Middle frontal gyrus (tissue), 1 donor: ENCODE results near the gene ROR2.

Source experiments
- DNase-seq: peaks from one replicate; pipeline ENCODE4 v3.0.0-alpha.2; 2015; ENCODE audit warnings: low spot score; ENCODE audit errors: extremely low spot score

Gene ROR2

DNA sequence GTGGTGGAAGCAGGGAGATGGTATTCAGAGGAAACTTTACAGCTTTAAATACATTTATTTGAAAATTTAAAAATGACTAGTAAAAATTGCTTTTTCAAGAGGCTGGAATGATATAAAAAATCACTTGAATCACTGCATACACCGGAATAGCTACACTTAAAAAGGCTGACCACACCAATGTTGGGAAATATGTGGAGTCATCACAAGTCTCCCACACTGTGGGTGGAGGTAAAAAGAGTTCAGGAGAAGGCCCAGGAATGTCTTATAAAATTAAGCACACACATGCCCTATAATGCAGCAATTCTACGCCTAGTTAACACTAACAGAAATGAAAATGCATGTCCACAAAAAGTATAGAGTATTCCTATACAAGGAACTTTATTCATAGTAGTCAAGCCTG is 198.1 kb downstream of the ROR2 start:
- DNase-seq, result no peak

- DNase-seq, result no peak
These were observed 199.7 kb downstream of the ROR2 start for GRCh38 chr9:91750343-91750742.

DNA sequence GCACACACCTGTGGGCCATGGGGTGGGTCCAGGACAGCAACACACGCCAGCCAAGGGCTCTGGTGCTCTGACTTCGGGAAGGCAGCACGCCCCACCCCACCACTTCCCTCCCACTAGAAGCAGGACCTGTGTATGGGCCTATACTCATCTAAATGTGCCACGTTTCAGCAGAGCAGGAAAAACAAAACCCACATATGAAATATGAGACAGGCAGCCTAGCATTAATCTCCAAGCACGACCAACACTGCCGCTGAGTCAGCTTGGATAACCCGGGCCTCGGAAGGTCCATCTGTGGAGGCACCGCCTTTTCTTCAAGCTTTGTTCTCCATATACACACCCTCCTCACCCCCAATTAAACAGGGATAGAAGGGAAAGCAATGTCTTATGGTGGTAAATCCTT is 203.1 kb downstream of the ROR2 start:
- DNase-seq, result no peak

GRCh38 chr9:91746357-91746756 is 203.7 kb downstream of the ROR2 start:
- no peak for DNase-seq

DNA sequence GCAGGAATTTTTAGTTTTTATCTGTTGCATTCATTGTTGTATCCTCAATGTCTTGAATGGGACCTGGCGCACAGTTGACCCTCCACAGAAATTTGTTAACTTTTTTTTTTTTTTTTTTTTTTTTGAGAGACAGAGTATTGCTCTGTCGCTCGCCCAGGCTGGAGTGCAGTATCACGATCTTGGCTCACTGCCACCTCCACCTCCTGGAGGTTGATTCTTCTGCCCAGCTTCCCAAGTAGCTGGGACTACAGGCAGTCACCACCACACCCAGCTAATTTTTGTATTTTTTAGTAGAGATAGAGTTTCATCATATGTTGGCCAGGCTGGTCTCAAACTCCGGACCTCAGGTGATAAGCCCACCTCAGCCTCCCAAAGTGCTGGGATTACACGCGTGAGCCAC is 205.9 kb downstream of the ROR2 start:
- DNase-seq, result no peak

GRCh38 chr9:91741522-91741921 is 208.5 kb downstream of the ROR2 start:
- DNase-seq, result no peak

- no peak for DNase-seq
These were observed 209.3 kb downstream of the ROR2 start for GRCh38 chr9:91740701-91741100.

DNA sequence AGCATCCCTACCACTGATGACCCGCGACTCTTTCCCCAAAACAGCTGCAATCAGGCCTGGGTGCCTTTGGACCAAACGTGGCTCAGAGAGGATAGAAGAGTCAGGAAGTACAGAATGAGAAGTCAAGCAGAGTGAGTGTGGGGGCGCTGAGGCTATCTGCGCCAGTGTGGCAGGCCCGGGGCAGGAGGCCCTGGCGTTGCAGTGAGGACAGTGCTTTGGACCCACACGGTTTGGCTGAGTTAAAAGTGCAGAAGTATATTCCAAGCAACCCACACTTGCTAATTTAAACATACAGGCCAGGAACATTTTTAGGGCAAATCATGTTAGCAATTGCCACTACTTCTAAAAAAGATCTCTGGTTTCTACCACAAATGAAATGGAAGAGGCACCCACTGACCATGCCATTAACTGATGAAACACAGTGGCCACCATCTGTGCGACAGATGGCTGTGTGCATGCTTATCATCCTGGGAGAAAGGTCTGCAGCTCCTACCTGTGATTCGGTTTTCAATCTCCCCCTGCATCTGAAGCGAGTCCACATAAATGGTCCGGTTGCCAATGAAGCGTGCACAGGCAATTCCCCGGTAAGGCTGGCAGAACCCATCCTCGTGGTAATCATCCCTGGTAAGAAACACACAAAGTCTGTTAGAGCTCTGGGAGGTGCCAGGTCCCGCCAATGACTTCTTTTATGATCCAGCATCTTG is 213.0 kb downstream of the ROR2 start:
- DNase-seq, result no peak

DNA sequence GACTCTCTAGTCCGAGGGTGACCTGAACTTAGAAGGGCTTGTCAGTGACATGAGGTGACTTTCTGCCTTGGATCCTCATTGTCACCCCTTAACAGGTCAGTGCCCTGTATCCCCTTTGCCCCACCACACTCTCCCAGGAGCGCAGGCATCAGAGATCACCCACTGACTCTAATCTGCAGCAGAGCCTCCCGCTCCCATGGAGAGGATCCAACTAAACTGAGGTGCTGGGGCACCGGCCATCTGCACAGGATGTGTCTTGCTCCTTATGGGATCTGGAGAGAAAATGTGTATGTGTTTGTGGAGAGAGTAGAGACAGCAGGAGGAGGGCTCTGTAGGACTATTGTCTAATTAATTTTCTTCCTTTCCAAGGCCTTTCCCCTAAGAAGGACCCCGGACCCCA is 213.7 kb downstream of the ROR2 start:
- no peak for DNase-seq

DNA sequence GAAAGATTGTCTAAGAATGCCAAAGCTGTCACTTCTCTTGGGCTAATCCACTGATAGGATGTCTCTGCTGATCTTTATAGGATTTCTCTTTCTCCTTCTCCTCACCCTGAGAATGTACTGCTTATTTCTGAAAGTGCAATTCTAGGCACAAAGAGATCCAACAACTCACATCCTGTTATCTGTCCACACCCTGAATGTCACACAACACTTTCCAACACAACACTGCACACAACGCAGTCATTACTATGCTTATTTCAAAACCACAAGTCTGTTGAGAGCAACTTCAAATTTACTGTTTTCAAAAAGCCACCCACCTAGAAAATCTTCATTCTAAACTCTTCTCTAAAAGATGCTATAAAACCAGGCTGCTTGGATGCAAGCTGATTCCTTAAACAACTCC is 215.0 kb downstream of the ROR2 start:
- no peak for DNase-seq

DNA sequence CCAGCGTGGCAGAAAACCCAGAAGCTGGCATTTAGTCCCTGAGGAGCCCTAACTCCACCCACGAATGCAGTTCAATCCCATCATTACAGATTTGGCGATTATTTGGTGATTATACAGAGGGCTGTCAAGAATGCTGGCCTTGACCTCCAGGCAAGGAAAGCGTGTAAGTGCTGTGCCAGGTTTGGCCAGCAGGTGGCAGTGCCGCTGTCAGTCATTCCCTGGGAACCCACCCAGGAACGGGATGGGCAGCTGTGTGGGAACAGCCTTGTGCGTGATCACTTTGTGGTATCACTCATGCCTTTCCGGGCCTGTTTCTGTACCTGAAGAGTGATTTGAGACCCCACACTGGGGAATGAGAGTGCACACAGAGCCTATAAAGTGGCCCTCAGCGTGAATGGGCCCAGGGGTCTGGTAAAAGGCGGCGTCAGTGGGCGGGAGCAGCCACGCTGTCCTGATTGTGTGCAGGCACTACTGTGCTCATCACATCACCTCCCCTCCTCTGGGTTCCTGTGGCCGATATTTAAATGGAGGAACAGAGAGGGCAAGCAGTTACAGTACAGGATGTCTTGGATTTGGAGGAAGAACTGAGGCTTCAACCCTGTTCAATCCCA is 215.6 kb downstream of the ROR2 start:
- DNase-seq, result no peak

GRCh38 chr9:91733006-91733624 is 216.9 kb downstream of the ROR2 start:
- no peak for DNase-seq

DNA sequence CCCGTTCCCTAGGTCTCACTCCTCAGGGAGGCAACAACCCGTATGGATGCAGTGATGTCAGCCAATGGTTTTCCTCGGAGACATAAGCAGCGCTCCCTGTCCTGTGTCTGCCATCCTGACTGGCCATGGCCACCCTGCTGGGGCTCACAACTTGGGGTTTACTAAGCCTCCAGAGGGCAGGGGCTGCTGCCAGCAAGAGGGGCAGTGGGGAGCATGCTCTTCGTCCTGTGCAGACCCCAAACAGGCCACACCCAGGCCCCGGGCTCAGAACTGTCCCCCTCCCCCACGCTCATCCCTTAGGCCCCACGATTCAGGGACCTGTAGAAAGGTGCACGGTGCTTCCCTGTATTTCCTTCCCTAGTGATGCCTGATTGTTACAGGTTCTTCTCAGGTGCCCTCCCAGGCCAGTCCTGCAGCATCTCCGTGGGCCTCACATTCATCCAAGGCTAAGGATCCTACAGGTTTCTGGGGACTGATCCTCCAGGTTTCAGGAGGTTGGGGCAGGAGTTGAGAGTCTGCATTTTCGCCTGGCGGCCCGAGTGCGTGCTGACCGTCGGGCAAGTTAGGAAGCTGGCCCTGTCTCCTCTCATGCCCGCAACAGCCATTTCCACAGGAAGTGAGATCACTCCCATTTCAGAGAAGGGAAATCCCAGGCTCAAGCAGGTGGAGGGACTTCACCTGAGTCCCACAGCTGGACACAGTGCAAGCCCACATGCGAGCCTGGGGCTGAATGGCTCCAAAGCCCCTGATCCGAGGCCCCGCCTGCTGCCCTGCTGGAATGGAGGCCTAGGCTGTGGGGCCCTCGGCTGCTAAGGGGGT is 217.6 kb downstream of the ROR2 start:
- DNase-seq, result no peak

DNA sequence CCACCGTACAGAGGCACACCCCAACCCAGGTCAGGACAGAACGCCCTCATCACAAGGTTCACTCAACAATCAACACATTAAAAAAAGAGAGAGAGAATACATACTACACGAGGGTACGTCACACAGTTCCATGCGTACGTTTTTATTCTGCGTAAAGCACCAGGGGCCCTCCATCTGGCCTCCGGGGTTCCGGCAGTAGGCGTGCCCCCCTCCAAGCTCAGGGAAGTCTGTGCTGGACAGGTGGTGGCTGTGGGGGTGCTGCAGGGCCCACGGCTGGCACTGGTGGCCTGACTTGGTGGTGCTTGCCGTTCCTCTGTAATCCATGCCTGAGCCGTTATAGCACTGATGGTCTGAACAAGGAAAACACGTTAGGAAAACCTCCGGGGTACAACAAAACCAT is 219.2 kb downstream of the ROR2 start:
- DNase-seq, result no peak

DNA sequence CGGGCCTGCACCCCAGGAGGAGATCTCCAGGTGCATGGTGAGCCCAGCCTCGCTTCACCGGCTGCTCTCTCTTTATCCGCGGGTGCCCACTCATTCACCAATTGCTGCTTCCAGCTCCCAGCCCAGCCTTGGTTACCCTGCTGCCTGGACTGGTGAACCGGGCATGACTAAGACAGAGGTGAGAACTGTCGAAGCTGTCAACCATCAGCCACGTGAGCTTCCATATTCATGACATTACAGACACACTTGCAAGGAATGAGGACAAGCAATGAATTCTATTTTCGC is 220.5 kb downstream of the ROR2 start:
- DNase-seq, result no peak

- DNase-seq, result no peak
These were observed 222.1 kb downstream of the ROR2 start for GRCh38 chr9:91727972-91728371.

DNA sequence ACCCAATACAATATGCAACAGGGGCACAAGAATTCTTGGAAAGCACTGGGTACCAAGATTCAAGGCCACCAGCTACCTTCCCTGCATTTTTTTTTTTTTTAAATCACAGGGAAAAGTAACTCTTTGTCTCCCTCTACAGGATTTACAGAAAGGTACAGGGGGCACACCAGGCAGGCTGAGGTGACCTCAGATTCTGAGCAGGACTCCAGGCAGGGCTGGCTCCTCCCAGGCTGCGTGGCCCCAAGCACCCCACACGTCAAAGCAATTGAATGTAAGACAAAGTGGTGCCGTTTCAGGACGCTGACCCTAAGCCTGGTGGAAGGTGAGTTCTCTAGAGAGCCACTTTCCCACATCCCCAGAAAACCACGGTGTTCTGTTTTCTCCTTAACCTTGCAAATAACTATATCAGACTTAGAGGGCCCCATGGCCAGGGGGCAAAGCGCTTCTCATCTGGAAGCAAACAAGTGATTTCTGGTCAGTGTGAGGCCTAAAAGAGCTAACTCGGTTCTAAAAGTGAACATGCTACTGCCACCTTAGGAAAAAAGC is 222.6 kb downstream of the ROR2 start:
- DNase-seq, result no peak

GRCh38 chr9:91726406-91727100 is 223.5 kb downstream of the ROR2 start:
- DNase-seq, result no peak

DNA sequence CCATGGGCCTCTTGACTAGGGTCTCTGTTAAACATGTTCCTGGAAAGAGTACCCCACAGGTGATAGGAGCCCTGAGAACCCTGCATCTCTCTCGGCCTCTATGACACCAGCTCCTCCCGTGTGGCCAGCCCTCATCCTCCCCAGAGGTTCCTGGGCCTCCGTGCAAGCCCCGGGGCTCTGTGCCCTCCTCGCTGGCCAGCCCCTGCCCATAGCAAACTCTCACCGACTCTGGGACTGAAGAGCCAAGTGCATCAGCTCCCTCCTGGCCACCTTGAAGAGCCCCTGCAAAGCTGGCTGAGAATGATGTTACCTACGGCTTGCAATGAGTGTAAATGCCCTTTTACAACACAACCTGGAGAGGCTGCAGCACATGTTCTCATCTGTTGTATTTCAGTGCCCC is 224.4 kb downstream of the ROR2 start:
- no peak for DNase-seq

DNA sequence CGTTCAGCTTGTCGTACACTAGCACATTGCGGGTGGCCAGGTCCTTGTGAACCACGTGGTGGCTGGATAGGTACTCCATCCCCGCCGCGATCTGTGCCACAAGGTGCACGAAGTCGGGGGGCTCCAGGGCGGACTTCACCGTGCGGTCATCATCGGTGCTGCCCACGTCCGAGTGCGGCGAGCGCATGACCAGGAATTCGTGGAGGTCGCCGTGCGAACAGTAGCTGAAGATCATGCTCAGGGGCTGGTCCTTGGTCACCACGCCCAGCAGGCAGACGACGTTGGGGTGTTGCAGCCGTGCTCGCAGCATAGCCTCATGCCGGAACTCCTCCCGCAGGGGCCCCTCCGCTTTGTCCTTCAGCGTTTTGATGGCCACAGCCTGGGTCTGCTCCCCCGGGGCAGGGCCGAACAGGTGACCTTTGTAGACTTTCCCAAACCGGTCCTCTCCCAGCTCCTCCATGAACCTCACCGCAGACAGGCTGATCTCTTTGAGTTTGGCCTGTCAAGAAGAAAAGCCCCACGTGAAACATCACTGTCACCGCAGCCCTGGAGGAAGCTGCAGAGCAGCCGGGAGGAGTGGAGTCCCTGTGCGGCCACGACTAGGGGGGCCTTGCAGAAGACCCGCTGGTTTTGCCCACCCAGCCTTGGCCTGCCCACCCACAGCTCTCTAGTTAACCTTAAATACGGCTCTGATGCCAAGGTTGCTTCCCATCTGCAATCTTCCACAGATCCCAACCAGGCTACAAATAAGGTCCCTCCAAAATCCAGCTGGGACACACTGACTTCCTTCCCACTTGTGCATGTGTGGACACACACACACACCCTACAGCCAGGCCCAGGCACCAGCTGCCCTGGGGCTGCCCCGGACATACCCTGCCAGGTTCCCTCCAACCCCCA is 225.2 kb downstream of the ROR2 start:
- DNase-seq, result no peak

GRCh38 chr9:91724068-91724440 is 226.0 kb downstream of the ROR2 start:
- DNase-seq, result no peak
